HUES64 (cell line): ENCODE results near the gene PTPRM.

Source experiments
- H3K27ac ChIP-seq: 2 replicates; pipeline ENCODE4 v1.7.0; 2013; ENCODE audit warnings: low read depth, low read length, inconsistent platforms
- H3K27me3 ChIP-seq: 2 replicates; pipeline ENCODE4 v1.6.1; 2013; ENCODE audit warnings: mild to moderate bottlenecking, low read length; ENCODE audit not compliant: insufficient read depth
- H3K36me3 ChIP-seq: 2 replicates; pipeline ENCODE4 v1.6.1; 2013; ENCODE audit warnings: mild to moderate bottlenecking, low read length; ENCODE audit not compliant: insufficient read depth
- H3K4me1 ChIP-seq: 2 replicates; pipeline ENCODE4 v1.6.1; 2013; ENCODE audit warnings: mild to moderate bottlenecking, low read length, moderate library complexity; ENCODE audit not compliant: insufficient read depth
- H3K4me3 ChIP-seq: 2 replicates; pipeline ENCODE4 v1.5.1; 2013; ENCODE audit warnings: mild to moderate bottlenecking, low read length, moderate library complexity
- H3K9ac ChIP-seq: 2 replicates; pipeline ENCODE4 v1.6.1; 2013; ENCODE audit warnings: mild to moderate bottlenecking, low read depth, low read length
- H3K9me3 ChIP-seq: 2 replicates; pipeline ENCODE4 v1.6.1; 2013; ENCODE audit warnings: low read depth, low read length; ENCODE audit not compliant: insufficient read depth
- WGBS: fragments of 150-250, 120-280 bp; methylation state at CpG from one replicate; pipeline ENCODE4 v1.1.7; 2013; ENCODE audit warnings: missing lambda C conversion rate; 5-methylcytosine and 5-hydroxymethylcytosine counted together

The PTPRM gene

DNA sequence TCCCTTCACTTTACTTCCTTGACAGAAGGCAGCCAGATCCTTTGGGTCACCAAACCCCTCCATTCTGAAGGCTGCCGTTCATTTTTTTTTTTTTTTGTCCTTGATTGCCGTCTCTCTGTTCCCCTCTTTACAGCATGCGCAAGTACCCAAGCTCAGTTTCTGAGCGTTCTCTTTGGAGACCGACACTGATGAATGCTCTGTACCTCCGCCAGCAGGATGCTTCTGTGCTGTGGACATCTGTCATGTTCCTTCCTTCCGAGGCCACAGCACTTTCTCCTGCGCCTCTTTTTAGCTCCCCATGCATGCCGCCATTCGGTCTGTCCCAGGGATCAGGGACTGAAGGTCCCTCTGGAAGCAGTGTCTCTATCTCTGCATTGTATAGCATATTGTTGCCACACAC is 763.5 kb downstream of the PTPRM start:
- Histone ChIP-seq H3K4me3 (no peak overlapping the region), H3K27ac (no peak overlapping the region), H3K27me3 (no peaks in the 10 kb centered on the region), H3K9ac (no peak overlapping the region), H3K4me1 (no peaks in the 10 kb centered on the region), H3K36me3 (no peaks in the 10 kb centered on the region), H3K9me3 (no peaks in the 10 kb centered on the region; the same call in 1 of the 2 replicates)
- WGBS, result 92% methylated on average over 10 of the region's 10 CpGs

DNA sequence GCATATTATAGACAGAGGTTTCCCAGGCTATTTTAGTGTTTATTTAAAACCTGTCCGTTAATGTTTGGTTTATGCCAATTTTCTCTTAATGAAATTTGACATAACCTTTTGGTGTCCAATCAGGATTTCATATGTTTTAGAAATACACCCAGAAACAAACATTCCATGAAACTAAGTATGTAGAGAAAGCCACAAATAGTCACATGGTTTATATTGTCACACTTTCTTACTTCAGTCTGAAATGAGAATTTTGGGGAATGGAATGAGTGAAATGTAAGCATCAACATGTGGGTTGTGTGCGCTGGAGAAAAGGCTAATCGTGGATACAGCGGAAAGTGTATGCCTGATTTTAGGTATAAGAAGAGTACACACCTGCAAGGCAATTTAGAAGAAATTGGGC is 765.2 kb downstream of the PTPRM start:
- H3K27me3 ChIP-seq, result no peaks in the 10 kb centered on the region
- no peaks in the 10 kb centered on the region for H3K4me1 ChIP-seq
- no peaks in the 10 kb centered on the region for H3K36me3 ChIP-seq
- no peak overlapping the region for H3K9ac ChIP-seq
- H3K9me3 ChIP-seq, result no peaks in the 10 kb centered on the region
- 94% methylated on average over 4 of the region's 4 CpGs for WGBS
- no peak overlapping the region for H3K4me3 ChIP-seq
- H3K27ac ChIP-seq, result no peak overlapping the region

DNA sequence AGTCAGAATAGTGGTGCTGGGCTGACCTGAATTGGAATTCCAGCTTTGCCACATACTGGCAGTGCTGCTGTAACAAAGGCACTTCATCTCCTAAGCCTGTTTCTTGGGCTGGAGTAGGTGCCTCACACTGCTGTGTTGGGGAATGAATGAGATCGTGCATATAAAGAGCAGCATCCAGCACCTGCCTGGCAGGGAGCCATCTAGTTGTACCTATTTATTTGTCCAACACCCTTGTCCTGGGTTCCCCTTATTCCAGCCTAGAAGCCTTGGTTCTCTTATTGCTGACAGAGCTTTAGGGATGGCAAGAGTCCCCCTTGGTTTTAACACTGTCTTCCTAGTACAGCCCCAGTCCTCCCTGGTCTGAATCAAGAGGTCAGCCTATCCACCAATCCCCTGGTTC is 766.8 kb downstream of the PTPRM start:
- WGBS, result 82% methylated on average over 1 of the region's 1 CpG
- H3K27ac ChIP-seq, result no peak overlapping the region
- H3K36me3 ChIP-seq, result no peaks in the 10 kb centered on the region
- no peaks in the 10 kb centered on the region for H3K9me3 ChIP-seq
- no peak overlapping the region for H3K9ac ChIP-seq
- H3K27me3 ChIP-seq, result no peaks in the 10 kb centered on the region
- H3K4me3 ChIP-seq, result no peak overlapping the region
- H3K4me1 ChIP-seq, result no peaks in the 10 kb centered on the region

DNA sequence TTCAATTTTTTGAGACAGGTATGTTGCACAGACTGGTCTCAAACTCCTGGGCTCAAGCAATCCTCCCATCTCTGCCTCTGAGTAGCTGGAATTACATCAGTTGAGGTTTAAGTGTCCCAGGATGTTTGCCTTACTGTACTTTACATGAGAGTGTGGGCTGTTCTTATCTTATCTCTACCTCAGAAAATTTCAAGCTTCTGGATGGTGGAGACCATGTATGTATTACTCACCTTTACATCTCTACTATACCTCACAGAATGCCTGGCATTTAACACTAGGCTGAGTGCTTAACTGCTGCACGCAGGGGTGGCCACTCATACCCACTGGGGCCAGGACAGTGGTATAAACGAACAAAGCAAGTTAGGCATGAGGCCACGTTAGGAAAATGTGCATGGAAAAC is 770.1 kb downstream of the PTPRM start:
- no peak overlapping the region for H3K27ac ChIP-seq
- no peak overlapping the region for H3K4me3 ChIP-seq
- no peaks in the 10 kb centered on the region for H3K27me3 ChIP-seq
- no peaks in the 10 kb centered on the region for H3K36me3 ChIP-seq
- no peak overlapping the region for H3K9ac ChIP-seq
- H3K4me1 ChIP-seq, result no peaks in the 10 kb centered on the region
- whole genome bisulfite sequencing, result 82% methylated on average over 3 of the region's 3 CpGs
- H3K9me3 ChIP-seq, result no peaks in the 10 kb centered on the region

DNA sequence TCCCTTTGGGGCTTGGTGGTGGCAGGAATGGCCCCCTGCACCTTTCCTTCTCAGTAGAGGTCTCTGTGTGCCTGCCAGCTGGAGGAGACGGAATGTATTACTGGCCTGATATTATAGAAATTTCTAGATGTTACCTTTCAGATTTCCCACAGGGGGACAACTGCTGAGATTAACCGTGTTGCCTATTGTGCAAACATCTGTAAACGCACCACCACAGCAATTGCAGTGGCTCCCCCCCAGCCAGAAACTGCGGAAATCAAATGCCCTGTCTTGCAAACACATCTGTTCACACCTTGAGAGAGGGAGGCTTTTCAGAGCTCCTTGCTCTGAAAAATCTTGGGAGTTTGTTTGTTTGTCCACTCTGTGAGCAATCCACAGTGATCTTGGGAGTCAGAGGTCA is 772.1 kb downstream of the PTPRM start:
- Histone ChIP-seq H3K36me3 (no peaks in the 10 kb centered on the region), H3K9ac (no peak overlapping the region), H3K27me3 (no peaks in the 10 kb centered on the region), H3K4me3 (no peak overlapping the region), H3K9me3 (no peaks in the 10 kb centered on the region), H3K27ac (no peak overlapping the region), H3K4me1 (no peaks in the 10 kb centered on the region)
- WGBS, result 94% methylated on average over 3 of the region's 4 CpGs

DNA sequence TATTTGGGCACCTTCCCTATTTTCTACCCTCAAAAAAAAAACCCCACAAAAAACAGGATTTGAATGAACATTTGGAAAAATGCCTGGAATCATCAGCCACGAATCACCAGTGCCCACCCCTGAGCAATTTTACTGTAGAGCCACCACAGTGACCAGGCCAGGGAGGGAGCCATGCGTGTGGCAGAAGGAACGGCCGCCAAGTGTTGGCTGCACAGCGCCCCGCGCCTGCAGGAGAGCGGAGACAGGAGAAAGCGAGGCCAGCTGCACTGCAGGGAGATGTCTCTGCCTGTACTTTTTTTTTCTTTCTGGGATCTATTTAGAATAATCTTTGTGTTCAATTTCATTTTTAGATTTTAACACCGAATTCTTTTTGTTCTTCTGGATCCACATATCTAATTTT is 772.8 kb downstream of the PTPRM start:
- Histone ChIP-seq H3K27ac (no peak overlapping the region), H3K36me3 (no peaks in the 10 kb centered on the region), H3K4me3 (no peak overlapping the region), H3K9me3 (no peaks in the 10 kb centered on the region), H3K9ac (no peak overlapping the region), H3K4me1 (no peaks in the 10 kb centered on the region), H3K27me3 (no peaks in the 10 kb centered on the region)
- 92% methylated on average over 10 of the region's 10 CpGs for WGBS

DNA sequence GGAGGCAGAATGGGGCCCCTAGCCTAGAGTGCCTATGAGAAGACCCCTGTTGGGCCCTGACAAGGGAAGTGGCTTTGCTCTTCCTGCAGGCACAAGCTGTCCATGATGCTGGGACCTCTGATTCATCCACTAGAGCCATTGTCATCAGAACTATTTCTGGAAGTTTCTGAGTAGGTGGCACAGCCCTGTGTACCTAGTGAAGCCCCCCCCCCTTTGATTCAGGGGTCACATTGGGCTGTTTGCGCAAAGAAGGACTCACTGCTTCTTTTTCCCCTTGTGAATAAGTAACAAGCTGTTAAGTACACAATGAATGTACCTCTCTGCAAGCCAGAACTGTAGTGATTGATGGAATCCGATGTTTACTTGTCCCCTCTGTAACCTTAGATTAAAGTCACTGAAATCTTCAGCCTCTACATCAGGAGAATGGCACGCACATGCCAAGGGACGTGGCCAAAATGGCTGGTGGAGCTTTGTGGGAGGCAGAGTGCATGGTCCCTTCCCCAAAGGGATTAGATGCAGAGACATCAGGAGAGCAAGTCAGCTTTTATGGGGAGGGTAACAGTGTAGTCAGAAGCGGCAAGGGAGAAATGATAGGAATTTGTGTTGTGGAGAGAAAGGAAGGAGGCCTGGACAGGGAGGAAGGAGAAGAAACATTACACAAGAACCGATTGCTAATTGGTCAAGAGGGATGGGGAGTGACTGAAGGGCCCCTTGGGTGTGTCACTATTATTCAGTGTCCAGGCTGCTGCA is 774.5 kb downstream of the PTPRM start:
- Histone ChIP-seq H3K4me1 (no peaks in the 10 kb centered on the region), H3K9ac (no peak overlapping the region), H3K4me3 (no peak overlapping the region), H3K9me3 (no peaks in the 10 kb centered on the region), H3K27me3 (no peaks in the 10 kb centered on the region), H3K27ac (no peak overlapping the region), H3K36me3 (no peaks in the 10 kb centered on the region)
- 89% methylated on average over 6 of the region's 6 CpGs for WGBS

DNA sequence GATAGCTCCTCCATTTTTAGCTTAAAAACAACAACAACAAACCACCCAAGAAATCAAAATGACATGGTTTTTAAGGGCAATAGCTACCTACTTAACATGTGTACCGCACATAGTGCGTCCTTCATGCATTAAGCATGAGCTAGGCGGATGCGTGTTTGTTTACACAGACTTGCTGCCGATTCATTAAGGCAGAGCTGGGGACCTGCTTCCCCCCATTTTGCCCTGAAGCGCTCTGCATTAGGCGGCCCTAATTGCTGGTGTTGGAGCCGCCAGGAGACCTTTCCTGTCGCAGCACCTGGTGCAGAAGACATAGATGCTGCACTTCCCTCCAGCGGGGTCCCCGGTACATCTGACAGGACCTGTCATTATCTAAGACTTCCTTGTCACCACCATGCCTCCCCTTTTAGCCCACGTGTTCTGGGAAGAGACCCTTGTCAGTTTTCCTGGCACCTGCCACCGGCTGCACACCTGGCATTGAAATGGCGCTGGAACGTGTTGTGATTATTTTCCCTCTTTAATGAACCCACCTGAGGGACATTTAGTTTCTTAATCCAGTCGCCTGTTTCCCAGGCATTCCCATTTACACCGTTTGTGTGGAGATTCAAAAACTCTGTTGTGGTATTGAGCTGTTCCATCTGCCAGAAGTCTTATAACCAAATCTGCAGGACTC is 781.1 kb downstream of the PTPRM start:
- Histone ChIP-seq H3K4me3 (no peak overlapping the region), H3K4me1 (no peaks in the 10 kb centered on the region), H3K36me3 (no peaks in the 10 kb centered on the region), H3K9me3 (no peaks in the 10 kb centered on the region), H3K27ac (no peak overlapping the region), H3K9ac (no peak overlapping the region), H3K27me3 (no peaks in the 10 kb centered on the region)
- WGBS, result 94% methylated on average over 17 of the region's 17 CpGs

DNA sequence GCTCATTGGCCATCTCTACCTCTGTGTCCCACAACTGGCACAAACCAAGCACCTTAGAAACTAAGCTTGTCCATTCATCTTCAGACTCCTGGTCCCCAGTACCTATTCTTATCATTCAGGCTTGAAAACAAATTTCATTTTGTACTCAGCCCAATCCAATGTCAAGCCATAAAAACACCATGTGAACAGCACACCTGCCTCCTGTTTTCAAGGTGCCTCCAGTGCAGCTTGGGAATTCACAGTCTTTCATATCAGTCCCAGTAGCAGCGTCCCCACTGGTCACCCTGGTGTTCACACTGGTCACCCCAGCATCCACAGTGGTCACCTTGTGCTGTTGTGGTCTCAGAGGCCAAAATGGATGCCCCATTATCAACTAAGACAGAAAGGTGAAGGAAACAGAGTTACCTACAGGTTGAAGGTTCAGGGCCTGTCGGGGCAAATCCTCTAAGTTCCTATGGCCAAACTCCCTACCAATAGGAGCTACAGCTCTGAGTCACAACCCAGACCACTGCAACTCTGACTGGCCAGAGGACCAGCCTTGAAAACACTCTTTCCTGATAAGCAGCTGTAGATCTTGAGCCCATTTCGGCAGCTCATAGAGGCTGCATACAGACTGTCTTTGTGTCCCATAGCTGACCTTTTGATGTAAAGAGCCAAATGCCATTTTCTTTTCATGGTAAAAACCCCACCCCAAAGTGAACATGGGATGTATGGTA is 782.6 kb downstream of the PTPRM start:
- Histone ChIP-seq H3K4me3 (no peak overlapping the region), H3K27ac (no peak overlapping the region), H3K36me3 (no peaks in the 10 kb centered on the region), H3K27me3 (no peaks in the 10 kb centered on the region), H3K4me1 (no peaks in the 10 kb centered on the region), H3K9me3 (no peaks in the 10 kb centered on the region), H3K9ac (no peak overlapping the region)
- 88% methylated on average over 3 of the region's 3 CpGs for WGBS

DNA sequence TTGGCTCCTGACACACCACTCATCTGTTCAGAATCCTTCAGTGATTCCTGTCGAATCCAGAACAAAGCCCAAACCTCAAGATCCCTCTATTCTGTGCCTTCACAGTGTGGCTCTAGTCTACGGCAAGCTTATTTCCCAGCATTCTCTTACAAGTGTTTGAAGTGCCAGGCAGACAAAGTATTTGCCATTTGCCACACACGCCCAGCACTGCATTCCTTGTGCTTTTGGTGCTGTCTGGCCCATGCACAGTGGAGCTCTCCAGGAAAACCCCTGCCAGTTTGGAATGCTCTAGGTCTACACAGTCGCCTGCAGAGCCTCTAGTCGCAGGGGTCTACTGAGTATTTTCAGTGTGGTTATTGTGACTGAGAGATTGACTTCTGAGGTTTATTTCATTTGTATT is 783.5 kb downstream of the PTPRM start:
- H3K27ac ChIP-seq, result no peak overlapping the region

DNA sequence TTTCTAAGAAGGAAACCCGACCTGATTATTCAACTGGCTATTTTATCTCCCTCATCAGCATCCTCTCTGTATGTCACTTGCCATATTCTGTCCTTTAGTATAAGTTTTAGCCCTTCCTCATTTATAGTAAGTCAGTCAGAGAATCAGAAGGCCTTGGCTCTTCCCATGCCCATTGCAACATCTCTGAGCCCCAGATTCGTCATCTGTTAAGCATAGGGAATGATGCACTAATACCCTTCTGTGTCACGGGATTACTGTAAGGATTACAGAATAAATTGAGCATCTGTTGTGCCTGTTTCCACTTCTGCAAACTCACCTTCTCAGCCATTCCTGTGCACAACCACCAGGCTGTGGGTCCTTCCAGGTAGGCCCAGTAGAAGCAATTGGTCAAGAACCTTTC is 784.0 kb downstream of the PTPRM start:
- WGBS, result 91% methylated on average over 3 of the region's 3 CpGs
- H3K27me3 ChIP-seq, result no peaks in the 10 kb centered on the region
- H3K27ac ChIP-seq, result no peak overlapping the region
- no peak overlapping the region for H3K4me3 ChIP-seq
- H3K4me1 ChIP-seq, result no peaks in the 10 kb centered on the region
- no peaks in the 10 kb centered on the region for H3K36me3 ChIP-seq
- no peaks in the 10 kb centered on the region for H3K9me3 ChIP-seq
- no peak overlapping the region for H3K9ac ChIP-seq

More for the DNA sequence above, 783.5 kb downstream of the PTPRM start:
- H3K36me3 ChIP-seq, result no peaks in the 10 kb centered on the region
- H3K4me1 ChIP-seq, result no peaks in the 10 kb centered on the region
- 72% methylated on average over 5 of the region's 5 CpGs for WGBS
- H3K27me3 ChIP-seq, result no peaks in the 10 kb centered on the region
- H3K9ac ChIP-seq, result no peak overlapping the region
- no peak overlapping the region for H3K4me3 ChIP-seq
- H3K9me3 ChIP-seq, result no peaks in the 10 kb centered on the region
